ENCODE results near the gene ATL1. TPM values are rescaled to one million over a fixed set of nuclear protein-coding genes. Genes with fewer than 3 reads are reported as not detected.

ATL1 gene
- total and polyA plus RNA-seq, 2 experiments from 2014 or later: 3.5 to 7.0 TPM

DNA sequence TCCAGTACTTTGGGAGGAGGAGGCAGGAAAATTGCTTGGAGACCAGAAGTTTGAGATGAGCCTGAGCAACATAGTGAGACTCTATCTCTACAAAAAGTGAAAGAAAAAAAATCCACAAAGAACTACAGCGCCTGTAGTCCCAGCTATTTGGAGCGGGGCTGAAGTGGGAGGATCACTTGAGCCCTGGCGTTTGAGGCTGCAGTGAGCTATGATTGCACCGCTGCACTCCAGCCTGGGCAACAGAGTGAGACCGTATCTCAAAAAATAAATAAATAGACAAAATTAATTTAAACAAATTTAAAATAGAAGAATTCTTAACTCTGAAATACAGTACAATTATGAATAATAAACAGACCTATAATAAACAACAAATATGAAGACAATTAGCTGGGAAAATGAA, 40.9 kb downstream of the ATL1 start:
- Histone ChIP-seq H4K20me1 (replicated peaks; ENCODE audit: insufficient read depth) (no peaks in the 10 kb centered on the region), H2AFZ (no peak overlapping the region), H3F3A (replicated peaks; ENCODE audit: low read depth) (no peaks in the 10 kb centered on the region), H3K9me2 (ENCODE audit: insufficient read depth) (no peaks in the 10 kb centered on the region), H3K4me1 (ENCODE audit: insufficient read depth) (0 out of 2 replicates have a peak, but pooled peaks cover 6% of the 10 kb centered on the region), H3K27ac (ENCODE audit: low read depth) (peak overlapping the region; percentile 39; the same call in 1 of the 2 replicates), H3K4me2 (no peak overlapping the region), H3K4me3 (no peak overlapping the region), H3K27me3 (ENCODE audit: insufficient read depth) (no peaks in the 10 kb centered on the region), H3K36me3 (ENCODE audit: insufficient read depth) (no peaks in the 10 kb centered on the region), H3K79me2 (replicated peaks; ENCODE audit: insufficient read depth) (no peaks in the 10 kb centered on the region)
- Mint-ChIP-seq H3K27ac (peak overlapping the region; percentile 82), H3K9me3 (no peaks in the 10 kb centered on the region), H3K4me3 (no peak overlapping the region), H3K36me3 (ENCODE audit: low read depth) (no peaks in the 10 kb centered on the region), H3K27me3 (ENCODE audit: insufficient read depth, low read depth, poor library complexity) (peaks cover 2% of the 10 kb centered on the region), H3K4me1 (peaks cover 10% of the 10 kb centered on the region; the same call in 2 of the 3 replicates)
- DNase-seq (ENCODE audit: low spot score) (peak; percentile 52), ATAC-seq (peak; percentile 91)
- TF ChIP-seq ZNF331 (CRISPR knock-in tag; IDR thresholded peaks at IDR 0.05; ENCODE audit: low read depth) (no peak), EZH2phosphoT487 (IDR thresholded peaks at IDR 0.05; ENCODE audit: unreplicated experiment) (no peak), POLR2AphosphoS5 (IDR thresholded peaks at IDR 0.05; ENCODE audit: low read depth) (no peak), JUNB (IDR thresholded peaks at IDR 0.05; ENCODE audit: unreplicated experiment) (no peak), NANOG (IDR thresholded peaks at IDR 0.05; ENCODE audit: borderline replicate concordance) (no peak), CTCF (conservative IDR thresholded peaks at IDR 0.05; ENCODE audit: low read depth in 2 of 2) (no peak), CREB1 (CRISPR knock-in tag; IDR thresholded peaks at IDR 0.05; ENCODE audit: low read depth) (no peak), STAT1 (IDR thresholded peaks at IDR 0.05; ENCODE audit: unreplicated experiment) (no peak), ZNF462 (CRISPR knock-in tag; IDR thresholded peaks at IDR 0.05) (no peak), ETS1 (IDR thresholded peaks at IDR 0.05) (no peak)
- TF ChIP-seq, protein P1, sequence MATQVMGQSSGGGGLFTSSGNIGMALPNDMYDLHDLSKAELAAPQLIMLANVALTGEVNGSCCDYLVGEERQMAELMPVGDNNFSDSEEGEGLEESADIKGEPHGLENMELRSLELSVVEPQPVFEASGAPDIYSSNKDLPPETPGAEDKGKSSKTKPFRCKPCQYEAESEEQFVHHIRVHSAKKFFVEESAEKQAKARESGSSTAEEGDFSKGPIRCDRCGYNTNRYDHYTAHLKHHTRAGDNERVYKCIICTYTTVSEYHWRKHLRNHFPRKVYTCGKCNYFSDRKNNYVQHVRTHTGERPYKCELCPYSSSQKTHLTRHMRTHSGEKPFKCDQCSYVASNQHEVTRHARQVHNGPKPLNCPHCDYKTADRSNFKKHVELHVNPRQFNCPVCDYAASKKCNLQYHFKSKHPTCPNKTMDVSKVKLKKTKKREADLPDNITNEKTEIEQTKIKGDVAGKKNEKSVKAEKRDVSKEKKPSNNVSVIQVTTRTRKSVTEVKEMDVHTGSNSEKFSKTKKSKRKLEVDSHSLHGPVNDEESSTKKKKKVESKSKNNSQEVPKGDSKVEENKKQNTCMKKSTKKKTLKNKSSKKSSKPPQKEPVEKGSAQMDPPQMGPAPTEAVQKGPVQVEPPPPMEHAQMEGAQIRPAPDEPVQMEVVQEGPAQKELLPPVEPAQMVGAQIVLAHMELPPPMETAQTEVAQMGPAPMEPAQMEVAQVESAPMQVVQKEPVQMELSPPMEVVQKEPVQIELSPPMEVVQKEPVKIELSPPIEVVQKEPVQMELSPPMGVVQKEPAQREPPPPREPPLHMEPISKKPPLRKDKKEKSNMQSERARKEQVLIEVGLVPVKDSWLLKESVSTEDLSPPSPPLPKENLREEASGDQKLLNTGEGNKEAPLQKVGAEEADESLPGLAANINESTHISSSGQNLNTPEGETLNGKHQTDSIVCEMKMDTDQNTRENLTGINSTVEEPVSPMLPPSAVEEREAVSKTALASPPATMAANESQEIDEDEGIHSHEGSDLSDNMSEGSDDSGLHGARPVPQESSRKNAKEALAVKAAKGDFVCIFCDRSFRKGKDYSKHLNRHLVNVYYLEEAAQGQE (IDR thresholded peaks at IDR 0.05; ENCODE audit: unreplicated experiment): no peak

All from GM23338 (cell line).